GM23248 (cell line): ENCODE results near the gene DPYD.

Experiments used
- EZH2 ChIP-seq: fragments of 200-600 bp; sonication (generic); IDR thresholded peaks from 2 replicates; pipeline ENCODE4 v1.6.1; 2018; ENCODE audit warnings: antibody characterized with exemption, mild to moderate bottlenecking; ENCODE audit not compliant: insufficient read depth, poor library complexity, severe bottlenecking
- EZH2phosphoT487 ChIP-seq: fragments of 200-600 bp; sonication (generic); IDR thresholded peaks from 2 replicates; pipeline ENCODE4 v1.6.1; 2018; ENCODE audit warnings: antibody characterized with exemption, moderate library complexity, mild to moderate bottlenecking, low read depth; ENCODE audit not compliant: insufficient read depth

DNA sequence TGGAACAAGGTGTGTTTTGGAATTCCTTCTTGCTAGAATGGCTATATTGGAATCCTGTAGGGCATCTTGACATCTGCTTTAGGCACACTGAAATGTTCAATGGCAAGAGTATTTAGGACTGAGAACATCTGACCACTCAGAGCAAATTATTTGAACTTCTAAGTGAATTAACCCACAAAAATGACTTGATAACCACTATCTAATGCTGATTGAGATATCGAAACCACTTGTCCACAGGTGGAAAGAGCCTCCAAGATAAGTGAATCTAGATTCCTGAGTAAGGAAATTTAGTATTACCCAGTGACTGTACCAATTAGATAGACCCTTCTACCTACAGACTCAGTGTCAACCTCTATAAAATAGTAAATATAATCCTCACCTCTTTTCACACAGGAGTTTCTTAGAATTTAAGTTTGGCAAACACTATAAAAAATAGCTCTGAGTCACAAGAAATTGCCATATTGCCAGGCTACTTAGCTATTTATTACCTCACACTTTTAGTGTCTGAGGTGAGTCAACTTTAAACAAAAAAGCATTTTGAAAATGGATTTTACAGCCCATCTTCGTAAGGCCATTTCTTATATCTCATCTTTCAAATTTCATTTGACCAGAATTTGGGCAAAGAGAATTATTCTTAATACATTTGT, 777.5 kb downstream of the DPYD start:
- no peak for TF ChIP-seq EZH2
- TF ChIP-seq EZH2phosphoT487, result no peak
